ENCODE data around the gene OLAH. TPM values are rescaled to one million over a fixed set of nuclear protein-coding genes. Genes with fewer than 3 reads are reported as not detected.

Gene OLAH
- total and polyA plus RNA-seq, 8 donors: not detected

DNA sequence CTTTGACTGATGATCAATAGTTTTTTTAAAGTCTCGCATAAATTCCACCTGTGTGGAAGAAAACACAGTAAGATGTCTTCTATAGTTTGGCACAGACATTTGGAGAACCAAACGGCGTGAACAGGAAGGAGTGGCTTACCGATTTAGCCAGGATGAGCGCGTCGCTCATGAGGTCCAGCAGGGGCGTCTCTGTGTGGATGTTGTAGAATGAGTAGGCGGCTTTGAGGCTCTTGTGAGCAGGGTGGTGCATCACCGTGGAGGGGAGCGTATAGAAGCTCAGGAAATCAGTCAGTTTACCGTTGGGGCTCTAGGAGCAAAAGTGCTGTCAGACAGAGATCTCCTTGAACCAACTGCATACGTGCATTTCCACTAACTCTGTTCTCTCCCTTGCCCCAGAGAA is 68.9 kb downstream of the OLAH start:
- no peak for DNase-seq
- 95 to 97% methylated on average over 13 of the region's 13 CpGs for WGBS, 2 donors
- no peak overlapping the region for H3K4me3 ChIP-seq
- no peaks in the 10 kb centered on the region for H3K27me3 ChIP-seq
- no peaks in the 10 kb centered on the region for H3K4me1 ChIP-seq
- H3K27ac ChIP-seq: no peak overlapping the region
- intact Hi-C loops (cut with DNase I): no loop called here
- peaks cover 0 to 15% (median 0%) of the 10 kb centered on the region in 3 donors for H3K36me3 ChIP-seq
- ATAC-seq: no peak
- FAIRE-seq: no peak
- TF ChIP-seq, protein P1, sequence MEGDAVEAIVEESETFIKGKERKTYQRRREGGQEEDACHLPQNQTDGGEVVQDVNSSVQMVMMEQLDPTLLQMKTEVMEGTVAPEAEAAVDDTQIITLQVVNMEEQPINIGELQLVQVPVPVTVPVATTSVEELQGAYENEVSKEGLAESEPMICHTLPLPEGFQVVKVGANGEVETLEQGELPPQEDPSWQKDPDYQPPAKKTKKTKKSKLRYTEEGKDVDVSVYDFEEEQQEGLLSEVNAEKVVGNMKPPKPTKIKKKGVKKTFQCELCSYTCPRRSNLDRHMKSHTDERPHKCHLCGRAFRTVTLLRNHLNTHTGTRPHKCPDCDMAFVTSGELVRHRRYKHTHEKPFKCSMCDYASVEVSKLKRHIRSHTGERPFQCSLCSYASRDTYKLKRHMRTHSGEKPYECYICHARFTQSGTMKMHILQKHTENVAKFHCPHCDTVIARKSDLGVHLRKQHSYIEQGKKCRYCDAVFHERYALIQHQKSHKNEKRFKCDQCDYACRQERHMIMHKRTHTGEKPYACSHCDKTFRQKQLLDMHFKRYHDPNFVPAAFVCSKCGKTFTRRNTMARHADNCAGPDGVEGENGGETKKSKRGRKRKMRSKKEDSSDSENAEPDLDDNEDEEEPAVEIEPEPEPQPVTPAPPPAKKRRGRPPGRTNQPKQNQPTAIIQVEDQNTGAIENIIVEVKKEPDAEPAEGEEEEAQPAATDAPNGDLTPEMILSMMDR (IDR thresholded peaks at IDR 0.05): no peak
- H3K9me3 ChIP-seq: no peaks in the 10 kb centered on the region

- intact Hi-C loops (cut with DNase I): no loop called here
- no peaks in the 10 kb centered on the region for H3K4me1 ChIP-seq
- no peak overlapping the region for H3K27ac ChIP-seq
- no peak overlapping the region for H3K4me3 ChIP-seq
- no peaks in the 10 kb centered on the region for H3K9me3 ChIP-seq
- DNase-seq (no peak), ATAC-seq (no peak), FAIRE-seq (no peak)
- H3K36me3 ChIP-seq: peaks cover 0 to 18% (median 0%) of the 10 kb centered on the region in 3 donors
- WGBS, 2 donors: 92 to 97% methylated on average over 4 of the region's 4 CpGs
- H3K27me3 ChIP-seq: no peaks in the 10 kb centered on the region
- TF ChIP-seq, protein P1 (IDR thresholded peaks at IDR 0.05): no peak
Measured at GRCh38 chr10:15113766-15114165, 70.0 kb downstream of the OLAH start.

DNA sequence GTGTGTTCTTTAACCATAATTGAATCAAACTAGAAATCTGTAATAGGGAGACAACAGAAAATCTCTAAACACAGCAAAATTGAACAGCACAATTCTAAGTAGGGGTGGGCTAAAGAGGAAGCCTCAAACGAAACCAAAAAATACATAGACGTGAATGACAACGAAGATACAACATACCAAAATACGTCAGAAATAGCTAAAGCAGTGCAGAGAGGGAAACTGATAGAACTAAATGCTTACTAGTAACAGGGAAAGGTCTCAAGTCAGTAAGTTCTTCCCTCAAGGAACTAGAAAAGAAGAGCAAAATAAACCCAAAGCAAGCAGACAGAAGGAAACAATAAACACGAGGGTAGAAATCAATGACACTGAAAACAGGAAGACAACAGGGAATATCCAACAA is 72.5 kb downstream of the OLAH start:
- FAIRE-seq: no peak

DNA sequence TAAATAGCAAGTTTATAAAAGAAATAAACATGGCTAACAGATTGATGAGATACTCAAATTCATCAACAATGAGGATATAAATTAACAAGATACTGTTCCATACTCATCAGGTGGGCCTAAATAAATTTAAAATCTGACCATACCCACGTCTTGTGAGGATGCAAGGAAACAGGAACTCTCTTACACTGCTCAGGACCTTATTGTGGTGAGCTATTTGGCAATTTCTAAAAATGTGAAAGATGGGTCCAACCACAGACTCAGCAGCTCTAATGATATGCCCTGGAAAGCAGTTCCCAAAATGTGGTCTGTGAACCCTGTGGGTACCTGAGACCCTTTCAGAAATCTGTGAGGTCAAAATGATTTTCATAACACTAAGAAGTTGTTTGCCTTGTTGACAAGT is 74.9 kb downstream of the OLAH start:
- WGBS, 2 donors: 84 to 86% methylated on average over 1 of the region's 1 CpG
- intact Hi-C loops (cut with DNase I): no loop called here
- Histone ChIP-seq H3K4me3 (no peak overlapping the region), H3K4me1 (no peaks in the 10 kb centered on the region), H3K27ac (no peak overlapping the region), H3K9me3 (no peaks in the 10 kb centered on the region), H3K27me3 (no peaks in the 10 kb centered on the region), H3K36me3 (peaks cover 0 to 18% (median 0%) of the 10 kb centered on the region in 3 donors)
- TF ChIP-seq, protein P1 (IDR thresholded peaks at IDR 0.05): no peak
- FAIRE-seq: no peak
- ATAC-seq: no peak
- DNase-seq: no peak

More for the DNA sequence above, 72.5 kb downstream of the OLAH start:
- Histone ChIP-seq H3K27ac (no peak overlapping the region), H3K4me3 (no peak overlapping the region), H3K36me3 (peaks cover 0 to 18% (median 0%) of the 10 kb centered on the region in 3 donors), H3K9me3 (no peaks in the 10 kb centered on the region), H3K4me1 (no peaks in the 10 kb centered on the region), H3K27me3 (no peaks in the 10 kb centered on the region)
- WGBS, 2 donors: 94 to 96% methylated on average over 5 of the region's 5 CpGs
- no peak for DNase-seq
- TF ChIP-seq, protein P1 (IDR thresholded peaks at IDR 0.05): no peak
- intact Hi-C loops (cut with DNase I): no loop called here
- ATAC-seq: no peak

DNA sequence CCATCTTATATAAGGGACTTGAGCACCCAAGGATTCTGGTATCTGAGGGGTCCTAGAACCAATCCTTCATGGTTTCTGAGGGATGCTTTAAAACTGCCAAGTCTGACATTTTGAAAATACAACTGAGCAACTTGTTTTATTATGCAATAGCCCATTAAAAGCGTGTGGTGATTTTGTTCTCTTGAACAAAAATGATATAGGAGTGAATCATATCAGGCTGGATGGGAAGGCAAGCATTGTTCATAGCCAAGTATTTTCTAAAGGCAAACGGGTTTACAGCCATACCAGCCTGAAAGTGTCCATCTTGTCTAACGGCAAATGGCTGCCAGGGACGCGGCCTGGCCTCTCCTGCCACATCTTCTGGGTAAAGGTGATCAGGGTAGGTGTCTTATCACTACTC is 76.8 kb downstream of the OLAH start:
- no peaks in the 10 kb centered on the region for H3K4me1 ChIP-seq
- intact Hi-C loops (cut with DNase I): no loop called here
- no peaks in the 10 kb centered on the region for H3K9me3 ChIP-seq
- TF ChIP-seq, protein P1 (IDR thresholded peaks at IDR 0.05): no peak
- DNase-seq (no peak), FAIRE-seq (no peak), ATAC-seq (no peak)
- H3K27ac ChIP-seq: no peak overlapping the region
- H3K36me3 ChIP-seq: peaks cover 0 to 9% (median 5%) of the 10 kb centered on the region in 3 donors
- no peak overlapping the region for H3K4me3 ChIP-seq
- H3K27me3 ChIP-seq: no peaks in the 10 kb centered on the region
- WGBS, 2 donors: 94 to 97% methylated on average over 5 of the region's 5 CpGs

Measured in pancreas (tissue), 10 donors.